Right atrium auricular region (tissue), 2 donors: ENCODE measurements around the gene EBF4. TPM values are rescaled to one million over a fixed set of nuclear protein-coding genes. Genes with fewer than 3 reads are reported as not detected.
A peak's percentile ranks its signal among the peaks of the same experiment; 100 is the strongest.

ENCODE experiments used
- DNase-seq: peaks from one replicate; pipeline ENCODE4 v3.0.0-alpha.2; 2019; ENCODE audit warnings: low spot score
- H3K27ac ChIP-seq, 2 donors: fragments of 200-600 bp; sonication (generic); 1 replicate in 1 of 2; 2 replicates in 1 of 2; pipeline ENCODE4 v1.5.1; 2016 to 2019
- H3K27me3 ChIP-seq, 2 donors: fragments of 200-600 bp; sonication (generic); one replicate each; pipeline versions ENCODE4 v1.5.1 to v1.6.0; 2017 to 2019
- H3K36me3 ChIP-seq: fragments of 200-600 bp; sonication (generic); one replicate; pipeline ENCODE4 v1.5.1; 2016
- H3K4me1 ChIP-seq, 2 donors: fragments of 200-600 bp; sonication (generic); one replicate each; pipeline versions ENCODE4 v1.5.1 to v1.6.0; 2017 to 2019
- H3K4me3 ChIP-seq, 2 donors: fragments of 200-600 bp; sonication (generic); 1 replicate in 1 of 2; 2 replicates in 1 of 2; pipeline ENCODE4 v1.5.1; 2017 to 2019; ENCODE audit warnings: mild to moderate bottlenecking in 1 of 2, moderate library complexity in 1 of 2
- H3K9me3 ChIP-seq, 2 donors: fragments of 200-600 bp; sonication (generic); one replicate each; pipeline ENCODE4 v1.5.1; 2019
- CTCF ChIP-seq, 2 donors: fragments of 200-600 bp; sonication (generic); IDR thresholded peaks; one replicate each; pipeline ENCODE4 v1.5.1; 2019; ENCODE audit warnings: antibody characterized with exemption in 2 of 2
- total RNA-seq, 2 donors: library from RNA; depleted of rRNA; stranded (reverse); fragments of >200 nt; gene quantifications; one replicate each; pipeline ENCODE4 v1.1.0, GENCODE V29; 2016

Gene EBF4
- total RNA-seq, 2 donors from 2014 or later = 2.5 to 8.5 TPM

GRCh38 chr20:2700913-2701620, 8.5 kb downstream of the EBF4 start:
- no peaks in the 10 kb centered on the region for H3K27me3 ChIP-seq
- no peak overlapping the region for H3K4me3 ChIP-seq
- no peaks in the 10 kb centered on the region for H3K9me3 ChIP-seq
- H3K27ac ChIP-seq = no peak overlapping the region
- no peaks in the 10 kb centered on the region for H3K36me3 ChIP-seq
- DNase-seq = peak; percentile 46
- H3K4me1 ChIP-seq = no peaks in the 10 kb centered on the region
- no peak for TF ChIP-seq CTCF (IDR thresholded peaks at IDR 0.05)

- no peak for TF ChIP-seq CTCF (IDR thresholded peaks at IDR 0.05)
- no peaks in the 10 kb centered on the region for H3K4me1 ChIP-seq
- no peak overlapping the region for H3K4me3 ChIP-seq
- no peak overlapping the region for H3K27ac ChIP-seq
- H3K27me3 ChIP-seq = no peaks in the 10 kb centered on the region
- peak; percentile 9 for DNase-seq
- H3K36me3 ChIP-seq = no peaks in the 10 kb centered on the region
- H3K9me3 ChIP-seq = no peaks in the 10 kb centered on the region
Observed at GRCh38 chr20:2701671-2702081, 9.1 kb downstream of the EBF4 start.

GRCh38 chr20:2703716-2704475, 11.3 kb downstream of the EBF4 start:
- no peak for TF ChIP-seq CTCF (IDR thresholded peaks at IDR 0.05)
- Histone ChIP-seq H3K27me3 (no peaks in the 10 kb centered on the region), H3K9me3 (no peaks in the 10 kb centered on the region), H3K36me3 (no peaks in the 10 kb centered on the region), H3K4me3 (no peak overlapping the region), H3K27ac (no peak overlapping the region), H3K4me1 (no peaks in the 10 kb centered on the region)
- no peak for DNase-seq

GRCh38 chr20:2705931-2706645, 13.5 kb downstream of the EBF4 start:
- no peaks in the 10 kb centered on the region for H3K9me3 ChIP-seq
- no peak for DNase-seq
- no peak overlapping the region for H3K27ac ChIP-seq
- no peak overlapping the region for H3K4me3 ChIP-seq
- no peaks in the 10 kb centered on the region for H3K36me3 ChIP-seq
- H3K4me1 ChIP-seq = no peaks in the 10 kb centered on the region
- TF ChIP-seq CTCF (IDR thresholded peaks at IDR 0.05) = no peak
- no peaks in the 10 kb centered on the region for H3K27me3 ChIP-seq

- H3K4me1 ChIP-seq = no peaks in the 10 kb centered on the region
- H3K36me3 ChIP-seq = no peaks in the 10 kb centered on the region
- no peaks in the 10 kb centered on the region for H3K9me3 ChIP-seq
- peak; percentile 38 for DNase-seq
- no peak overlapping the region for H3K27ac ChIP-seq
- no peaks in the 10 kb centered on the region for H3K27me3 ChIP-seq
- no peak for TF ChIP-seq CTCF (IDR thresholded peaks at IDR 0.05)
- H3K4me3 ChIP-seq = no peak overlapping the region
Observed at GRCh38 chr20:2706688-2707352, 14.2 kb downstream of the EBF4 start.
